Heart right ventricle (tissue), 16 donors: ENCODE results near the gene ASAP2. TPM values are rescaled to one million over a fixed set of nuclear protein-coding genes. Genes with fewer than 3 reads are reported as not detected.
A peak's percentile ranks its signal among the peaks of the same experiment; 100 is the strongest.

Source experiments
- ATAC-seq, 8 donors: fragments of 200-7000 bp; cut with Tn5 transposase; one replicate each; pipeline ENCODE4 v1.9.1; 2020; ENCODE audit warnings: mild to moderate bottlenecking in 8 of 8, moderate library complexity in 8 of 8, moderate number of reproducible peaks in 1 of 8
- DNase-seq, 2 donors: peaks; one replicate each; pipeline ENCODE4 v3.0.0-alpha.2; 2020
- H3K27ac ChIP-seq, 10 donors: fragments of 200-600 bp; sonication (generic) in 2 of 10; one replicate each; pipeline versions ENCODE4 v1.5.0 to v1.8.0; 2020 to 2022; ENCODE audit warnings: mild to moderate bottlenecking in 3 of 10
- H3K27me3 ChIP-seq, 7 donors: fragments of 200-600 bp; one replicate each; pipeline ENCODE4 v1.8.0; 2021 to 2022; ENCODE audit warnings: mild to moderate bottlenecking in 2 of 7
- H3K36me3 ChIP-seq, 9 donors: fragments of 200-600 bp; sonication (generic) in 1 of 9; one replicate each; pipeline versions ENCODE4 v1.5.0 to v1.8.0; 2020 to 2022; ENCODE audit warnings: mild to moderate bottlenecking in 2 of 9
- H3K4me1 ChIP-seq, 9 donors: fragments of 200-600 bp; sonication (generic) in 1 of 9; one replicate each; pipeline versions ENCODE4 v1.5.0 to v1.8.0; 2020 to 2022; ENCODE audit warnings: mild to moderate bottlenecking in 4 of 9
- H3K4me3 ChIP-seq, 10 donors: fragments of 200-600 bp; sonication (generic) in 2 of 10; one replicate each; pipeline versions ENCODE4 v1.5.0 to v1.8.0; 2020 to 2022; ENCODE audit warnings: mild to moderate bottlenecking in 7 of 10, moderate library complexity in 2 of 10
- H3K9me3 ChIP-seq, 11 donors: fragments of 200-600 bp in 10 of 11; sonication (generic) in 2 of 11; one replicate each; pipeline versions ENCODE4 v1.5.0 to v1.8.0; 2013 to 2022; ENCODE audit warnings: mild to moderate bottlenecking in 2 of 11, control low read depth in 1 of 11, moderate library complexity in 1 of 11
- WGBS, 2 donors: extraction: QIAGEN DNeasy Blood & Tissue Kit; methylation state at CpG; one replicate each; pipeline ENCODE4 v1.1.7; 2013; ENCODE audit warnings: inconsistent platforms in 1 of 2; 5-methylcytosine and 5-hydroxymethylcytosine counted together
- intact Hi-C, 10 donors: fragments of 100-400 bp; cut with DNase I; formaldehyde crosslinking; loops; one replicate each; pipeline versions ENCODE4 v1.11.1 to v1.14.2; 2022
- polyA plus RNA-seq, 2 donors: library from polyadenylated mRNA; stranded (reverse); fragments of 200-250 nt; gene quantifications; one replicate each; pipeline ENCODE4 v1.2.3, GENCODE V29; 2013
- total RNA-seq, 10 donors: library from RNA; stranded (reverse); fragmentation: NEBNext Ultra II Directional in 3 of 10; extraction: Animal tissue kit (Norgen Biotek cat#: 25700) in 3 of 10; gene quantifications; one replicate each; pipeline versions ENCODE4 v1.2.1 to v1.2.4, GENCODE V29; 2021 to 2023
- TF ChIP-seq, protein P1 (sequence below), 9 donors: fragments of 200-600 bp; sonication (generic) in 2 of 9; IDR thresholded peaks; one replicate each; pipeline versions ENCODE4 v1.5.0 to v1.8.0; 2021 to 2022; ENCODE audit warnings: antibody characterized with exemption in 9 of 9, mild to moderate bottlenecking in 5 of 9, moderate library complexity in 1 of 9
- donor health status: Arrhythmogenic right ventricular cardiomyopathy.
- donor health status: ischemic (EF 13 %, LVEDD 7.1; RV severe dilation, severe dysfunction).
- donor health status: healthy with polysubstance abuse.
- donor health status: DM: no; HTN: yes; CAD: no.
- donor health status: DM: no; HTN: no; CAD: no.
- donor health status: ischemic (EF 25% LVEDD 6.9; RV normal size, moderate dysfunction).
- donor health status: ischemic (EF 25% LVEDD 5.7; RV mildly dilated, moderate dysfunction).
- donor health status: healthy.
- donor health status: DM: yes; HTN: yes; CAD: no.
- donor health status: Ischemic cardiomyopathy.
- donor health status: ischemic (EF 35%, LVEDD 5.7; RV mildly dilated, moderate dysfunction).
- donor health status: nonischemic (EF 11% LVEDD 7.7; RV severe dilation, severe dysfunction).
- donor health status: DM: yes; HTN: yes; CAD: no.
- donor health status: PGD.
- donor health status: ischemic (EF 29% LVEDD 5.4; RV normal size, mild dysfunction).
- donor health status: nonischemic (EF 23%, LVEDD 6.1; RV moderate dilation, normal function).

Gene ASAP2
- total and polyA plus RNA-seq, 12 donors = 5.4 to 17.3 (median 11.8) TPM

DNA sequence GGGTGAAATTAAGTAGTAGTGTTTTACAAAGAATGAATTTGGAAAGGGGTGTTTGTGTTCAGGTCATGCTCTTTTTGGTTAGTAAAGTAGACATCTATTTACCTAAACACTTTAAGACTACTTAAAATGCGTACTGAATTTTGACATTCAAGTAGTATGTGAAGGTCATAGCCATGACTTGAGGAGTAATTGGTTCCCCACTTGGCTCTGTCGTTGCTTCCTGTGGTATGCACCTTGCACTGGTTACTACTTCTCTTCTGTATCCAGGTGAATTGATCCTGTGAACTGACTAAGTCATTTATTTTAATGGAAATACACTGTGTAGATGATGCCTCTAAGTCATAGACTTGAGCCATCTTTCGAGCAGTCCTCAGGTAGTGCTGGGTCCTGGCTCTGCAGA lies 118.8 kb downstream of the ASAP2 start:
- peaks cover 0 to 83% (median 3%) of the 10 kb centered on the region in 9 donors for H3K36me3 ChIP-seq
- peaks cover 0 to 45% (median 29%) of the 10 kb centered on the region in 9 donors for H3K4me1 ChIP-seq
- ATAC-seq (no peak), DNase-seq (no peak)
- intact Hi-C loops = loop anchor here in 3 of 10 donors (5.0 to 10.0 kb wide), 3 partner anchors 61 to 128 kb away; no protein-coding TSS in a partner anchor
- no peak overlapping the region for H3K4me3 ChIP-seq
- TF ChIP-seq, protein P1, sequence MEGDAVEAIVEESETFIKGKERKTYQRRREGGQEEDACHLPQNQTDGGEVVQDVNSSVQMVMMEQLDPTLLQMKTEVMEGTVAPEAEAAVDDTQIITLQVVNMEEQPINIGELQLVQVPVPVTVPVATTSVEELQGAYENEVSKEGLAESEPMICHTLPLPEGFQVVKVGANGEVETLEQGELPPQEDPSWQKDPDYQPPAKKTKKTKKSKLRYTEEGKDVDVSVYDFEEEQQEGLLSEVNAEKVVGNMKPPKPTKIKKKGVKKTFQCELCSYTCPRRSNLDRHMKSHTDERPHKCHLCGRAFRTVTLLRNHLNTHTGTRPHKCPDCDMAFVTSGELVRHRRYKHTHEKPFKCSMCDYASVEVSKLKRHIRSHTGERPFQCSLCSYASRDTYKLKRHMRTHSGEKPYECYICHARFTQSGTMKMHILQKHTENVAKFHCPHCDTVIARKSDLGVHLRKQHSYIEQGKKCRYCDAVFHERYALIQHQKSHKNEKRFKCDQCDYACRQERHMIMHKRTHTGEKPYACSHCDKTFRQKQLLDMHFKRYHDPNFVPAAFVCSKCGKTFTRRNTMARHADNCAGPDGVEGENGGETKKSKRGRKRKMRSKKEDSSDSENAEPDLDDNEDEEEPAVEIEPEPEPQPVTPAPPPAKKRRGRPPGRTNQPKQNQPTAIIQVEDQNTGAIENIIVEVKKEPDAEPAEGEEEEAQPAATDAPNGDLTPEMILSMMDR (IDR thresholded peaks at IDR 0.05) = no peak
- H3K27ac ChIP-seq = no peak overlapping the region
- H3K9me3 ChIP-seq = no peaks in the 10 kb centered on the region
- 81 to 95% methylated on average over 3 of the region's 3 CpGs for WGBS, 2 donors
- H3K27me3 ChIP-seq = no peaks in the 10 kb centered on the region

- 49 to 59% methylated on average over 3 of the region's 3 CpGs for WGBS, 2 donors
- no peak overlapping the region for H3K4me3 ChIP-seq
- H3K4me1 ChIP-seq = peaks cover 0 to 53% (median 32%) of the 10 kb centered on the region in 9 donors
- DNase-seq (no peak), ATAC-seq (peak in 1 of 8 donors; percentile 32)
- H3K27ac ChIP-seq = peak overlapping the region in 4 of 10 donors; percentile 13 to 54 (median 24)
- H3K27me3 ChIP-seq = no peaks in the 10 kb centered on the region
- intact Hi-C loops = loop anchor here in 3 of 10 donors (5.0 to 10.0 kb wide), 3 partner anchors 62 to 130 kb away; no protein-coding TSS in a partner anchor
- H3K36me3 ChIP-seq = peaks cover 0 to 67% (median 3%) of the 10 kb centered on the region in 9 donors
- H3K9me3 ChIP-seq = no peaks in the 10 kb centered on the region
- TF ChIP-seq, protein P1 (IDR thresholded peaks at IDR 0.05) = no peak
Measured at GRCh38 chr2:9326975-9327374, 120.4 kb downstream of the ASAP2 start.

GRCh38 chr2:9327873-9328352 lies 121.3 kb downstream of the ASAP2 start:
- DNase-seq = no peak
- 70 to 71% methylated on average over 5 of the region's 5 CpGs for WGBS, 2 donors
- intact Hi-C loops = loop anchor here in 3 of 10 donors (5.0 to 10.0 kb wide), 3 partner anchors 63 to 131 kb away; no protein-coding TSS in a partner anchor
- no peak for ATAC-seq
- no peaks in the 10 kb centered on the region for H3K9me3 ChIP-seq
- H3K36me3 ChIP-seq = peaks cover 0 to 68% (median 3%) of the 10 kb centered on the region in 9 donors
- no peaks in the 10 kb centered on the region for H3K27me3 ChIP-seq
- peak overlapping the region in 3 of 10 donors; percentile 18 to 54 (median 37) for H3K27ac ChIP-seq
- TF ChIP-seq, protein P1 (IDR thresholded peaks at IDR 0.05) = no peak
- no peak overlapping the region for H3K4me3 ChIP-seq
- peaks cover 0 to 56% (median 32%) of the 10 kb centered on the region in 9 donors for H3K4me1 ChIP-seq

GRCh38 chr2:9328931-9329330 lies 122.3 kb downstream of the ASAP2 start:
- TF ChIP-seq, protein P1 (IDR thresholded peaks at IDR 0.05) = no peak
- intact Hi-C loops = loop anchor here in 3 of 10 donors (5.0 to 10.0 kb wide), 3 partner anchors 64 to 132 kb away; no protein-coding TSS in a partner anchor
- 77 to 80% methylated on average over 5 of the region's 5 CpGs for WGBS, 2 donors
- DNase-seq (no peak), ATAC-seq (no peak)
- H3K27me3 ChIP-seq = no peaks in the 10 kb centered on the region
- no peak overlapping the region for H3K4me3 ChIP-seq
- peaks cover 0 to 58% (median 3%) of the 10 kb centered on the region in 9 donors for H3K36me3 ChIP-seq
- no peaks in the 10 kb centered on the region for H3K9me3 ChIP-seq
- H3K27ac ChIP-seq = peak overlapping the region in 2 of 10 donors; percentile 27 to 35
- H3K4me1 ChIP-seq = peaks cover 0 to 66% (median 34%) of the 10 kb centered on the region in 9 donors
